Neural cell (in vitro differentiated cells): ENCODE data around the gene KCNK6. TPM values are rescaled to one million over a fixed set of nuclear protein-coding genes. Genes with fewer than 3 reads are reported as not detected.

ENCODE experiments used
- H2AFZ ChIP-seq: fragments of 200-600, 300-800 bp; sonication (generic), shearing (Covaris generic); 2 replicates; pipeline ENCODE4 v1.6.0; 2014; ENCODE audit warnings: low read depth, mild to moderate bottlenecking, antibody characterized with exemption, low read length, moderate library complexity
- H3F3A ChIP-seq: fragments of 200-600 bp; shearing (Covaris generic); 2 replicates; pipeline ENCODE4 v1.6.1; 2016; ENCODE audit warnings: mild to moderate bottlenecking, moderate library complexity, mixed read lengths, antibody characterized with exemption, low read length; ENCODE audit not compliant: insufficient read depth, poor library complexity, severe bottlenecking
- H3K27ac ChIP-seq: fragments of 200-600, 300-800 bp; sonication (generic), shearing (Covaris generic); 2 replicates; pipeline ENCODE4 v1.5.1; 2014; ENCODE audit warnings: mild to moderate bottlenecking, low read length, moderate library complexity
- H3K27me3 ChIP-seq: fragments of 300-800, 200-600 bp; sonication (generic), shearing (Covaris generic); 2 replicates; pipeline ENCODE4 v1.6.0; 2014; ENCODE audit warnings: mild to moderate bottlenecking, low read depth, low read length, moderate library complexity; ENCODE audit not compliant: insufficient read depth
- H3K36me3 ChIP-seq: fragments of 300-800, 200-600 bp; sonication (generic), shearing (Covaris generic); 2 replicates; pipeline ENCODE4 v1.5.1; 2014; ENCODE audit warnings: mild to moderate bottlenecking, antibody characterized with exemption, low read length, moderate library complexity; ENCODE audit not compliant: insufficient read depth
- H3K4me2 ChIP-seq: fragments of 300-800, 200-600 bp; sonication (generic), shearing (Covaris generic); 2 replicates; pipeline ENCODE4 v1.6.0; 2014; ENCODE audit warnings: mild to moderate bottlenecking, low read length
- H3K4me3 ChIP-seq: fragments of 300-800, 200-600 bp; sonication (generic), shearing (Covaris generic); 2 replicates; pipeline ENCODE4 v1.5.1; 2014; ENCODE audit warnings: mild to moderate bottlenecking, low read length, moderate library complexity
- H3K79me2 ChIP-seq: fragments of 200-600 bp; shearing (Covaris generic); replicated peaks from 2 replicates; pipeline ENCODE4 v1.6.0; 2014; ENCODE audit warnings: mild to moderate bottlenecking, low read length, moderate library complexity; ENCODE audit not compliant: insufficient read depth
- H3K9ac ChIP-seq: fragments of 300-800, 200-600 bp; sonication (generic), shearing (Covaris generic); 2 replicates; pipeline ENCODE4 v1.6.1; 2016; ENCODE audit warnings: mild to moderate bottlenecking, low read length, mixed read lengths
- H3K9me2 ChIP-seq: fragments of 200-600 bp; shearing (Covaris generic); 2 replicates; pipeline ENCODE4 v1.6.1; 2016; ENCODE audit warnings: mild to moderate bottlenecking, low read length, mixed read lengths; ENCODE audit not compliant: insufficient read depth
- H3K9me3 ChIP-seq: fragments of 200-600, 300-800 bp; sonication (generic), shearing (Covaris generic); 2 replicates; pipeline ENCODE4 v1.6.1; 2016; ENCODE audit warnings: mild to moderate bottlenecking, mixed run types, low read length, moderate library complexity, mixed read lengths
- H4K20me1 ChIP-seq: fragments of 200-600 bp; shearing (Covaris generic); 2 replicates; pipeline ENCODE4 v1.6.1; 2016; ENCODE audit warnings: mild to moderate bottlenecking, mixed run types; ENCODE audit not compliant: insufficient read depth
- CTCF ChIP-seq: fragments of 450-650 bp; IDR thresholded peaks from 2 replicates; pipeline ENCODE4 v1.5.1; 2014; ENCODE audit warnings: antibody characterized with exemption, mild to moderate bottlenecking, moderate library complexity; ENCODE audit not compliant: poor library complexity, severe bottlenecking
- EP300 ChIP-seq: fragments of 450-650 bp; conservative IDR thresholded peaks from 2 replicates; pipeline ENCODE4 v1.6.1; 2014; ENCODE audit warnings: antibody characterized with exemption, mild to moderate bottlenecking, moderate library complexity; ENCODE audit not compliant: poor library complexity, severe bottlenecking
- EZH2 ChIP-seq: fragments of 200-600, 300-800 bp; shearing (Covaris generic), sonication (generic); IDR thresholded peaks from 2 replicates; pipeline ENCODE4 v1.6.1; 2014; ENCODE audit warnings: antibody characterized with exemption, low read length, borderline replicate concordance, mild to moderate bottlenecking; ENCODE audit not compliant: insufficient read depth, poor library complexity, severe bottlenecking
- MXI1 ChIP-seq: fragments of 450-650 bp; conservative IDR thresholded peaks from 2 replicates; pipeline ENCODE4 v1.6.1; 2014; ENCODE audit warnings: antibody characterized with exemption, mild to moderate bottlenecking; ENCODE audit not compliant: poor library complexity, severe bottlenecking
- POLR2AphosphoS5 ChIP-seq: IDR thresholded peaks from 2 replicates; pipeline ENCODE4 v1.6.1; 2012
- RAD21 ChIP-seq: fragments of 450-650 bp; conservative IDR thresholded peaks from 2 replicates; pipeline ENCODE4 v1.6.1; 2014; ENCODE audit warnings: antibody characterized with exemption, mild to moderate bottlenecking, moderate library complexity
- REST ChIP-seq: IDR thresholded peaks from 2 replicates; pipeline ENCODE4 v1.6.1; 2012; ENCODE audit warnings: borderline replicate concordance
- SMC3 ChIP-seq: fragments of 450-650 bp; conservative IDR thresholded peaks from 2 replicates; pipeline ENCODE4 v1.6.1; 2014; ENCODE audit warnings: antibody characterized with exemption, mild to moderate bottlenecking, moderate library complexity; ENCODE audit not compliant: poor library complexity
- TAF1 ChIP-seq: IDR thresholded peaks from 2 replicates; pipeline ENCODE4 v1.6.1; 2012; ENCODE audit warnings: low read depth
- polyA plus RNA-seq: library from polyadenylated mRNA; depleted of rRNA; stranded (reverse); fragments of >200 nt; gene quantifications from 2 replicates; pipeline ENCODE4 v1.2.3, GENCODE V29; 2014

The KCNK6 gene
- polyA plus RNA-seq, 1 donor from 2014 or later, result not detected

- Histone ChIP-seq H3K27ac (peak overlapping the region; percentile 91), H4K20me1 (no peaks in the 10 kb centered on the region)
Measured at GRCh38 chr19:38375748-38376147, 56.1 kb downstream of the KCNK6 start.

DNA sequence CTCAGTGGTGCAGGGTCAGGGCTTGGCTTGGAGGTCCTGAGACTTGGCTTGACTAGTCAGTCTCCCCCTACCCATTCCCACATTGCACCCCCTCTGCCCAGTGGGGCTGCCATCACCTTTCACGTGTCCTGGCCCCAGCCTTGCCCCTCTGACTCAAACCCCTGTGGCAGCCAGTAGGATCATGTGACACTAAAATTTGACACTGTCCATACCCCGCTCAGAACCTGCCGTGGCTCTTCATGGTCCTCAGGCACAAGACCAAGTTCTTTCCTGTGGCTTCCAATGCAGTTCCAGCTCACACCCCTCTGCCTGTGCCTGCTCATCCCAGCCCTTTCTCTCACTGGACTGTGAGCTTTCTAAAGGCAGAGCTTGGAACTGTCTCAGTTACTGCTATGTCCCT lies 56.9 kb downstream of the KCNK6 start:
- Histone ChIP-seq H3K27ac (no peak overlapping the region), H3K9me2 (no peaks in the 10 kb centered on the region), H3K36me3 (no peaks in the 10 kb centered on the region), H3K79me2 (peaks cover 19% of the 10 kb centered on the region), H2AFZ (no peak overlapping the region), H3K9me3 (no peaks in the 10 kb centered on the region), H3K27me3 (no peaks in the 10 kb centered on the region), H3K9ac (no peak overlapping the region), H3F3A (no peaks in the 10 kb centered on the region), H3K4me3 (peak overlapping the region; percentile 84), H4K20me1 (no peaks in the 10 kb centered on the region), H3K4me2 (no peak overlapping the region)
- TF ChIP-seq RAD21, result no peak
- TF ChIP-seq POLR2AphosphoS5, result no peak
- no peak for TF ChIP-seq EP300
- no peak for TF ChIP-seq EZH2
- no peak for TF ChIP-seq REST
- no peak for TF ChIP-seq CTCF
- no peak for TF ChIP-seq MXI1

More at GRCh38 chr19:38375748-38376147, 56.1 kb downstream of the KCNK6 start:
- no peak for TF ChIP-seq TAF1
- TF ChIP-seq POLR2AphosphoS5, result no peak
- TF ChIP-seq REST, result no peak
- TF ChIP-seq EZH2, result no peak
- no peak for TF ChIP-seq CTCF
- TF ChIP-seq RAD21, result no peak
- no peak for TF ChIP-seq SMC3
- Histone ChIP-seq H3K4me2 (peak overlapping the region; percentile 98), H3K27me3 (no peaks in the 10 kb centered on the region), H2AFZ (no peak overlapping the region), H3K36me3 (no peaks in the 10 kb centered on the region), H3K9me3 (no peaks in the 10 kb centered on the region), H3K9ac (peak overlapping the region; percentile 92), H3K79me2 (peaks cover 19% of the 10 kb centered on the region), H3K9me2 (no peaks in the 10 kb centered on the region), H3F3A (no peaks in the 10 kb centered on the region), H3K4me3 (peak overlapping the region; percentile 84)
